Thoracic aorta (tissue), 2 donors: ENCODE measurements around the gene MDC1. TPM values are rescaled to one million over a fixed set of nuclear protein-coding genes. Genes with fewer than 3 reads are reported as not detected.

Experiments
- ATAC-seq: fragments of 150-250 bp; one replicate; pipeline ENCODE4 v1.8.0; 2017; ENCODE audit warnings: low read depth; ENCODE audit not compliant: insufficient number of reproducible peaks, low FRiP score
- DNase-seq: peaks from one replicate; pipeline ENCODE4 v3.0.0-alpha.2; 2020; ENCODE audit warnings: low spot score
- H3K27ac ChIP-seq, 2 donors: fragments of 200-600 bp; sonication (generic); 1 replicate in 1 of 2; 2 replicates in 1 of 2; pipeline ENCODE4 v1.5.1; 2016; ENCODE audit warnings: mild to moderate bottlenecking in 2 of 2, moderate library complexity in 2 of 2
- H3K27me3 ChIP-seq: fragments of 200-600 bp; sonication (generic); replicated peaks from 2 replicates; pipeline ENCODE4 v1.6.0; 2016; ENCODE audit warnings: mild to moderate bottlenecking; ENCODE audit not compliant: insufficient read depth
- H3K36me3 ChIP-seq: fragments of 200-600 bp; sonication (generic); one replicate; pipeline ENCODE4 v1.5.1; 2016
- H3K4me1 ChIP-seq, 2 donors: fragments of 200-600 bp; sonication (generic); 1 replicate in 1 of 2; 2 replicates in 1 of 2; pipeline versions ENCODE4 v1.5.1 to v1.6.0; 2016; ENCODE audit warnings: low read depth in 2 of 2, mild to moderate bottlenecking in 1 of 2; ENCODE audit not compliant: control insufficient read depth in 1 of 2
- H3K4me3 ChIP-seq: fragments of 200-600 bp; sonication (generic); 2 replicates; pipeline ENCODE4 v1.5.1; 2016; ENCODE audit warnings: mild to moderate bottlenecking
- H3K9me3 ChIP-seq: fragments of 200-600 bp; sonication (generic); 2 replicates; pipeline ENCODE4 v1.5.1; 2016
- CTCF ChIP-seq: fragments of 200-600 bp; sonication (generic); IDR thresholded peaks from one replicate; pipeline ENCODE4 v1.5.1; 2019; ENCODE audit warnings: antibody characterized with exemption
- total RNA-seq, 2 donors: library from RNA; depleted of rRNA; stranded (reverse); fragments of >200 nt; gene quantifications; one replicate each; pipeline versions ENCODE4 v1.1.0 to v1.2.3, GENCODE V29; 2016

The MDC1 gene
- total RNA-seq, 2 donors from 2014 or later = 16.6 to 22.6 TPM

- Histone ChIP-seq H3K9me3 (no peaks in the 10 kb centered on the region), H3K27ac (peak overlapping the region in 1 of 2 donors; percentile 23), H3K27me3 (no peaks in the 10 kb centered on the region), H3K36me3 (no peaks in the 10 kb centered on the region), H3K4me1 (peaks cover 23 to 52% of the 10 kb centered on the region in 2 donors), H3K4me3 (no peak overlapping the region)
- DNase-seq (no peak), ATAC-seq (no peak)
- no peak for TF ChIP-seq CTCF
Measured at GRCh38 chr6:30754631-30755030, 37.5 kb upstream of the MDC1 start.

GRCh38 chr6:30752157-30752927, 35.3 kb upstream of the MDC1 start:
- no peaks in the 10 kb centered on the region for H3K27me3 ChIP-seq
- H3K9me3 ChIP-seq = no peaks in the 10 kb centered on the region
- peaks cover 17 to 45% of the 10 kb centered on the region in 2 donors for H3K4me1 ChIP-seq
- DNase-seq (peak; percentile 92), ATAC-seq (peak; percentile 93)
- TF ChIP-seq CTCF = no peak
- no peaks in the 10 kb centered on the region for H3K36me3 ChIP-seq
- peak overlapping the region; percentile 89 to 93 for H3K27ac ChIP-seq
- peak overlapping the region; percentile 19 for H3K4me3 ChIP-seq

DNA sequence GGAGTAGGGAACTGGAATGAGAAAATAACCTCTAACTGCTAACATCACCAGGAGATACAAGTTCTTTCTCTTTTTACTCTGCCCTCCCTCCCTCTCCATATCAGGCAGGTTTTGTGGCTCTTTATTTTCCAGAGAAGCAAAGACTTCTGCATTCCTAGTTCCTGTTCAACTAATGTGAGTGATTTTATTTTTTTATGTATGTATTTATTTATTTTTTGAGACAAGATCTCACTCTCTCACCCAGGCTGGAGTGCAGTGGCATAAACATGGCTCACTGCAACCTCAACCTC, 33.2 kb upstream of the MDC1 start:
- Histone ChIP-seq H3K9me3 (no peaks in the 10 kb centered on the region), H3K4me3 (no peak overlapping the region), H3K4me1 (peaks cover 17 to 36% of the 10 kb centered on the region in 2 donors), H3K27ac (peak overlapping the region in 1 of 2 donors; percentile 93), H3K27me3 (no peaks in the 10 kb centered on the region), H3K36me3 (no peaks in the 10 kb centered on the region)
- ATAC-seq (no peak), DNase-seq (no peak)
- TF ChIP-seq CTCF = no peak

GRCh38 chr6:30749554-30750378, 32.7 kb upstream of the MDC1 start:
- no peak overlapping the region for H3K27ac ChIP-seq
- no peaks in the 10 kb centered on the region for H3K9me3 ChIP-seq
- no peaks in the 10 kb centered on the region for H3K36me3 ChIP-seq
- DNase-seq = no peak
- no peak overlapping the region for H3K4me3 ChIP-seq
- H3K27me3 ChIP-seq = no peaks in the 10 kb centered on the region
- ATAC-seq = no peak
- no peak for TF ChIP-seq CTCF
- peaks cover 17 to 36% of the 10 kb centered on the region in 2 donors for H3K4me1 ChIP-seq

- Histone ChIP-seq H3K36me3 (no peaks in the 10 kb centered on the region), H3K27me3 (no peaks in the 10 kb centered on the region), H3K27ac (no peak overlapping the region), H3K4me3 (no peak overlapping the region), H3K4me1 (peaks cover 17 to 37% of the 10 kb centered on the region in 2 donors), H3K9me3 (no peaks in the 10 kb centered on the region)
- TF ChIP-seq CTCF = no peak
- ATAC-seq (no peak), DNase-seq (no peak)
Measured at GRCh38 chr6:30748851-30749540, 31.9 kb upstream of the MDC1 start.
